Mucosa of rectum (tissue), 2 donors: ENCODE results near the gene DUSP16.
A peak's percentile ranks its signal among the peaks of the same experiment; 100 is the strongest.
"Not testable (repeated sequence)": the region's sequence is repeated elsewhere in the genome, so short reads cannot be mapped to it uniquely, and the experiment has no call there.

Source experiments
- H3K27ac ChIP-seq, 2 donors: one replicate each; pipeline ENCODE4 v1.7.0; 2013; ENCODE audit warnings: inconsistent platforms in 2 of 2, low read depth in 2 of 2, low read length in 2 of 2
- H3K27me3 ChIP-seq, 2 donors: one replicate each; pipeline ENCODE4 v1.7.0; 2013; ENCODE audit warnings: low read length in 2 of 2; ENCODE audit not compliant: control insufficient read depth in 2 of 2, insufficient read depth in 2 of 2
- H3K36me3 ChIP-seq, 2 donors: one replicate each; pipeline ENCODE4 v1.7.0; 2013; ENCODE audit warnings: low read length in 2 of 2; ENCODE audit not compliant: control insufficient read depth in 2 of 2, insufficient read depth in 2 of 2
- H3K4me1 ChIP-seq, 2 donors: one replicate each; pipeline ENCODE4 v1.7.0; 2013; ENCODE audit warnings: low read length in 2 of 2, mild to moderate bottlenecking in 1 of 2; ENCODE audit not compliant: control insufficient read depth in 2 of 2, insufficient read depth in 2 of 2
- H3K4me3 ChIP-seq, 2 donors: one replicate each; pipeline ENCODE4 v1.7.0; 2013; ENCODE audit warnings: low read length in 2 of 2
- H3K9ac ChIP-seq, 2 donors: one replicate each; pipeline ENCODE4 v1.7.0; 2013; ENCODE audit warnings: low read length in 2 of 2, low read depth in 1 of 2, mild to moderate bottlenecking in 1 of 2
- H3K9me3 ChIP-seq, 2 donors: one replicate each; pipeline ENCODE4 v1.7.0; 2013; ENCODE audit warnings: low read length in 2 of 2; ENCODE audit not compliant: control insufficient read depth in 2 of 2
- donor health status: healthy.
- donor health status: Normal muscosa, but diverticular disease.

DUSP16 gene

GRCh38 chr12:12527820-12528296 lies 34.8 kb downstream of the DUSP16 start:
- Histone ChIP-seq H3K4me3 (no peak overlapping the region), H3K4me1 (peaks cover 22 to 42% of the 10 kb centered on the region in 2 donors), H3K36me3 (no peaks in the 10 kb centered on the region), H3K27me3 (no peaks in the 10 kb centered on the region), H3K9me3 (no peaks in the 10 kb centered on the region), H3K9ac (no peak overlapping the region), H3K27ac (peak overlapping the region; percentile 46 to 62)

GRCh38 chr12:12524128-12524527 lies 38.5 kb downstream of the DUSP16 start:
- Histone ChIP-seq H3K4me3 (no peak overlapping the region), H3K9me3 (no peaks in the 10 kb centered on the region), H3K27ac (no peak overlapping the region), H3K9ac (no peak overlapping the region), H3K36me3 (peaks cover 0 to 4% of the 10 kb centered on the region in 2 donors), H3K27me3 (no peaks in the 10 kb centered on the region), H3K4me1 (peaks cover 32 to 45% of the 10 kb centered on the region in 2 donors)

GRCh38 chr12:12523229-12523628 lies 39.4 kb downstream of the DUSP16 start:
- H3K36me3 ChIP-seq: peaks cover 0 to 4% of the 10 kb centered on the region in 2 donors
- H3K9ac ChIP-seq: no peak overlapping the region
- no peak overlapping the region for H3K4me3 ChIP-seq
- H3K9me3 ChIP-seq: no peaks in the 10 kb centered on the region
- H3K4me1 ChIP-seq: peaks cover 30 to 46% of the 10 kb centered on the region in 2 donors
- no peak overlapping the region for H3K27ac ChIP-seq
- no peaks in the 10 kb centered on the region for H3K27me3 ChIP-seq

- not testable (repeated sequence) for H3K9me3 ChIP-seq, H3K9ac ChIP-seq, H3K36me3 ChIP-seq, H3K4me3 ChIP-seq, H3K27me3 ChIP-seq
- peaks cover 24 to 46% of the 10 kb centered on the region in 2 donors for H3K4me1 ChIP-seq
- peak overlapping the region in 1 of 2 donors; percentile 11 for H3K27ac ChIP-seq
Measured at GRCh38 chr12:12522657-12523056, 40.0 kb downstream of the DUSP16 start.

GRCh38 chr12:12521888-12522287 lies 40.8 kb downstream of the DUSP16 start:
- H3K9ac ChIP-seq: no peak overlapping the region
- peaks cover 29 to 49% of the 10 kb centered on the region in 2 donors for H3K4me1 ChIP-seq
- peak overlapping the region; percentile 11 to 47 for H3K27ac ChIP-seq
- H3K27me3 ChIP-seq: no peaks in the 10 kb centered on the region
- no peaks in the 10 kb centered on the region for H3K9me3 ChIP-seq
- no peak overlapping the region for H3K4me3 ChIP-seq
- H3K36me3 ChIP-seq: peaks cover 4 to 5% of the 10 kb centered on the region in 2 donors

GRCh38 chr12:12521044-12521485 lies 41.6 kb downstream of the DUSP16 start:
- Histone ChIP-seq H3K36me3 (peaks cover 4 to 5% of the 10 kb centered on the region in 2 donors), H3K4me1 (peaks cover 29 to 46% of the 10 kb centered on the region in 2 donors), H3K27me3 (no peaks in the 10 kb centered on the region), H3K9me3 (no peaks in the 10 kb centered on the region), H3K27ac (no peak overlapping the region), H3K4me3 (no peak overlapping the region), H3K9ac (no peak overlapping the region)

GRCh38 chr12:12520273-12520672 lies 42.4 kb downstream of the DUSP16 start:
- Histone ChIP-seq H3K27ac (no peak overlapping the region), H3K4me1 (peaks cover 29 to 46% of the 10 kb centered on the region in 2 donors), H3K9ac (no peak overlapping the region), H3K27me3 (no peaks in the 10 kb centered on the region), H3K9me3 (no peaks in the 10 kb centered on the region), H3K36me3 (peaks cover 4 to 5% of the 10 kb centered on the region in 2 donors), H3K4me3 (no peak overlapping the region)

GRCh38 chr12:12519354-12519998 lies 43.2 kb downstream of the DUSP16 start:
- Histone ChIP-seq H3K4me3 (no peak overlapping the region), H3K27me3 (no peaks in the 10 kb centered on the region), H3K27ac (peak overlapping the region; percentile 1 to 20)

GRCh38 chr12:12518919-12519318 lies 43.7 kb downstream of the DUSP16 start:
- H3K27me3 ChIP-seq: no peaks in the 10 kb centered on the region
- H3K36me3 ChIP-seq: peaks cover 5 to 6% of the 10 kb centered on the region in 2 donors
- H3K9ac ChIP-seq: no peak overlapping the region
- H3K4me3 ChIP-seq: no peak overlapping the region
- peak overlapping the region; percentile 85 to 91 for H3K27ac ChIP-seq
- peaks cover 28 to 43% of the 10 kb centered on the region in 2 donors for H3K4me1 ChIP-seq
- H3K9me3 ChIP-seq: no peaks in the 10 kb centered on the region

More at GRCh38 chr12:12519354-12519998, 43.2 kb downstream of the DUSP16 start:
- no peak overlapping the region for H3K9ac ChIP-seq
- H3K4me1 ChIP-seq: peaks cover 29 to 46% of the 10 kb centered on the region in 2 donors
- no peaks in the 10 kb centered on the region for H3K9me3 ChIP-seq
- peaks cover 5% of the 10 kb centered on the region in 2 donors for H3K36me3 ChIP-seq

GRCh38 chr12:12518464-12518845 lies 44.2 kb downstream of the DUSP16 start:
- Histone ChIP-seq H3K36me3 (peaks cover 5 to 6% of the 10 kb centered on the region in 2 donors), H3K4me3 (no peak overlapping the region), H3K4me1 (peaks cover 26 to 38% of the 10 kb centered on the region in 2 donors), H3K27me3 (no peaks in the 10 kb centered on the region), H3K9me3 (no peaks in the 10 kb centered on the region), H3K9ac (peak overlapping the region in 1 of 2 donors; percentile 62), H3K27ac (peak overlapping the region; percentile 85 to 91)
